ENCODE data around the gene ARHGAP32.
"Not testable (repeated sequence)": the region's sequence is repeated elsewhere in the genome, so short reads cannot be mapped to it uniquely, and the experiment has no call there.

ARHGAP32 gene

GRCh38 chr11:129131316-129131715 is 60.8 kb downstream of the ARHGAP32 start:
- H3K4me3 ChIP-seq (ENCODE audit: low read depth, low read length), result no peak overlapping the region
- TF ChIP-seq CTCF (IDR thresholded peaks at IDR 0.05; ENCODE audit: low read depth, low read length, missing control alignments), result no peak
- peak; percentile 42 for DNase-seq (ENCODE audit: low read depth)
- in situ Hi-C loops (cut with HindIII; ENCODE audit: low sequenced_read_pairs), result loop anchor here (25.0 kb wide), 1 partner anchor 206 kb away; no protein-coding TSS in a partner anchor

- in situ Hi-C loops (cut with HindIII; ENCODE audit: low sequenced_read_pairs), result loop anchor here (25.0 kb wide), 1 partner anchor 208 kb away; no protein-coding TSS in a partner anchor
These were observed 63.1 kb downstream of the ARHGAP32 start for GRCh38 chr11:129128881-129129620.

DNA sequence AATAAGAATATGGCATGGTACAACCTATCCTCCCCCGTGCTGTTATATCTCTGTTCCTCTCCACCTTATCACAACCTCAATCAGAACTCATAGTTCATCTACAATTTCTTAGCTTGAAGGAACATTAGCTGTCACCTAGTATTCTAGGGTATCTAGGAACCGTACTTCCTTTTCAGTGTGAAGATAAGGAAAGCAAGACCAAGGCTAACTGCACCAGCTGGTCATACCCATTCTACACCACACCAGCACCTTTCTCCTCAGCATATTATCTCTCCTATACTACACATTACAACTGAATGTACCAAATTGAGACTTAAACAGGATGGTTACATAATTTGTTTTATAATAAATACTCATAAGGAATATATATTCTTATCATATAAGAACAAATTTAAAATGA is 73.1 kb downstream of the ARHGAP32 start:
- TF ChIP-seq CTCF (IDR thresholded peaks at IDR 0.05; ENCODE audit: low read depth, low read length, missing control alignments), result no peak
- H3K4me3 ChIP-seq (ENCODE audit: low read depth, low read length), result no peak overlapping the region
- in situ Hi-C loops (cut with HindIII; ENCODE audit: low sequenced_read_pairs), result loop anchor here (25.0 kb wide), 1 partner anchor 168 kb away; no protein-coding TSS in a partner anchor
- no peak for DNase-seq (ENCODE audit: low read depth)

More at GRCh38 chr11:129128881-129129620, 63.1 kb downstream of the ARHGAP32 start:
- H3K4me3 ChIP-seq (ENCODE audit: low read depth, low read length); DNase-seq (ENCODE audit: low read depth): not testable (repeated sequence)

- no peak overlapping the region for H3K4me3 ChIP-seq (ENCODE audit: low read depth, low read length)
- TF ChIP-seq CTCF (IDR thresholded peaks at IDR 0.05; ENCODE audit: low read depth, low read length, missing control alignments), result peak; percentile 86
- in situ Hi-C loops (cut with HindIII; ENCODE audit: low sequenced_read_pairs), result loop anchor here (25.0 kb wide), 1 partner anchor 170 kb away; no protein-coding TSS in a partner anchor
- peak; percentile 64 for DNase-seq (ENCODE audit: low read depth)
These were observed 74.4 kb downstream of the ARHGAP32 start for GRCh38 chr11:129117595-129118350.

DNA sequence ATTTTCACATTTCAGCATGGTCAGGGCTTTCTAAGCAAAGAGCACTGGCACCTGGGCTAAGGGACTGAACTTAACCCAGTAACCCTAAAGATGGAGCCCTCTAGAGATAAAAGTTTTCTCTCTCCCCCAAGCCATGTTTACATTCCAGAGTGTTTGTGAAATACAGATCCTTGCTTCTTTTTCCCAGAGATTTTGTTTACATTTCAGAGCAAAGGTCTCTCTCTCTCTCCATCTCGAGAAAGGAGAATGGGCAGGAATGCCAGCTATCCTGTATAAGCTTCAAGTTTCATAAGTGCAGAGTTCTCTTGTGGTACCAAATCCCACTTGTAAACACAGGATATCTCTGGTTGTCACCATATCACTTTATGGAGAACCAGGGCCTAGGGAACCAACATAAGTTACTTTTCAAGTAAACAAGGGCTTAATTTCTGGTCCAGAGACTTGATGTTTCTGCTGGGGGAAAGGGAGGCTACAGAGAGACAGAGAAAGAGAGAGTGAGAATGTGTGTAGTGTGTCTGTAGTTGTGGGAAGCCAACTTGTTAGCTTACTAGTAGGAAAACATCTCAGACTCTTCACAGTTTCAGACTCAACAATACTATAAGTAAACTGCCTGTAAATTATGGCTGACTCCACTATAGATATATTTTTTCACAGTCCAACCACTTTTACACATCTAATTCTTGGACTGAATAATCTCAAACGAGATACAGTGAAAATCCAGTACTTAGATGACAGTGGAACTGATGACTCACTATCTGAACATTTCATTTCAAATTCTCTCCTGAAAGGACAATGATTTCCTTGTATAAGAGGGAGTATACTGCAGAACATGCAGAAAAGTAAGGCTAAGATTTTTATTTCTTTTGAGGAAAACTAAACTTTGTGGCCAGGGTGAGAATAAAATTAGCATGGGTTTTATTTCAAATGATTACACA is 76.2 kb downstream of the ARHGAP32 start:
- no peak overlapping the region for H3K4me3 ChIP-seq (ENCODE audit: low read depth, low read length)
- in situ Hi-C loops (cut with HindIII; ENCODE audit: low sequenced_read_pairs), result loop anchor here (25.0 kb wide), 1 partner anchor 171 kb away; no protein-coding TSS in a partner anchor
- TF ChIP-seq CTCF (IDR thresholded peaks at IDR 0.05; ENCODE audit: low read depth, low read length, missing control alignments), result no peak
- peak; percentile 15 for DNase-seq (ENCODE audit: low read depth)

- no peak for DNase-seq (ENCODE audit: low read depth)
- H3K4me3 ChIP-seq (ENCODE audit: low read depth, low read length), result no peak overlapping the region
- in situ Hi-C loops (cut with HindIII; ENCODE audit: low sequenced_read_pairs), result loop anchor here (25.0 kb wide), 1 partner anchor 178 kb away; no protein-coding TSS in a partner anchor
- TF ChIP-seq CTCF (IDR thresholded peaks at IDR 0.05; ENCODE audit: low read depth, low read length, missing control alignments), result no peak
These were observed 82.4 kb downstream of the ARHGAP32 start for GRCh38 chr11:129109701-129110100.

All from astrocyte of the cerebellum (primary cell).